HFF-Myc (cell line): ENCODE data around the gene MACF1.
A peak's percentile ranks its signal among the peaks of the same experiment; 100 is the strongest.

Source experiments
- DNase-seq: peaks from one replicate; pipeline ENCODE4 v3.0.0-alpha.2; 2011; ENCODE audit warnings: low read depth; ENCODE audit errors: extremely low read depth
- H3K4me3 ChIP-seq: replicated peaks from 2 replicates; pipeline ENCODE4 v1.5.1; 2011; ENCODE audit warnings: low read depth, mild to moderate bottlenecking, control low read depth, low read length
- CTCF ChIP-seq: IDR thresholded peaks from 2 replicates; pipeline ENCODE4 v1.5.1; 2012; ENCODE audit warnings: mild to moderate bottlenecking, low read depth, low read length, control low read depth; ENCODE audit errors: missing control alignments

MACF1 gene

GRCh38 chr1:39395357-39395831 is 190.9 kb downstream of the MACF1 start:
- TF ChIP-seq CTCF, result no peak
- H3K4me3 ChIP-seq, result no peak overlapping the region
- DNase-seq, result peak; percentile 39

- H3K4me3 ChIP-seq, result no peak overlapping the region
- TF ChIP-seq CTCF, result no peak
- DNase-seq, result no peak
Observed at GRCh38 chr1:39396671-39397070, 192.2 kb downstream of the MACF1 start.

GRCh38 chr1:39397487-39397886 is 193.0 kb downstream of the MACF1 start:
- no peak overlapping the region for H3K4me3 ChIP-seq
- TF ChIP-seq CTCF, result no peak
- DNase-seq, result no peak

- DNase-seq, result peak; percentile 79
- no peak for TF ChIP-seq CTCF
- no peak overlapping the region for H3K4me3 ChIP-seq
Observed at GRCh38 chr1:39398278-39399021, 194.0 kb downstream of the MACF1 start.

GRCh38 chr1:39401106-39401505 is 196.6 kb downstream of the MACF1 start:
- H3K4me3 ChIP-seq, result no peak overlapping the region
- DNase-seq, result no peak
- no peak for TF ChIP-seq CTCF

- no peak overlapping the region for H3K4me3 ChIP-seq
- DNase-seq, result no peak
- TF ChIP-seq CTCF, result no peak
Observed at GRCh38 chr1:39404876-39405275, 200.4 kb downstream of the MACF1 start.

- no peak for TF ChIP-seq CTCF
- DNase-seq, result no peak
- no peak overlapping the region for H3K4me3 ChIP-seq
Observed at GRCh38 chr1:39405358-39405757, 200.9 kb downstream of the MACF1 start.
